ENCODE results near the gene NOL7.

Gene NOL7

DNA sequence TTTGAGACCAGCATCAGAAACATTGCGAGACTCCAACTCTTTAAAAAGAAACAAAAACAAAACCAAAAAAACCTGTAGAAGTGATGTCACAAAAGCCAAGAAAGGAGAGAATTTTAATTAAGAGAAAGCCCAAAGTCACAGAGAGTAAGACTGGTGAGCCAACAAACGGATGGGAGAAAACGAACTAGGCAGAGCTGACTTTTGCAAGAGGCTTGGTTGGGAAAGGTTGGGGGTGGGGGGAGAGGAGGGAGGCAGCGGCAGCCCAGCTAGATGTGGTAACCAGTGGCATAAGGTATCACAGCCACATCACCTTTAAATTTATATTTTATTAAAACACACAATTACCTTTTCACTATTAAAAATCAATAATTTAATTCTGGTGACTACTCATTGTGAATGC lies 23.5 kb downstream of the NOL7 start:
- in situ Hi-C loops (cut with MboI; ENCODE audit: low pct_unique_long_range_greater_than_20kb, low sequenced_read_pairs, unreplicated experiment), result no loop called here
- TF ChIP-seq, protein P1, sequence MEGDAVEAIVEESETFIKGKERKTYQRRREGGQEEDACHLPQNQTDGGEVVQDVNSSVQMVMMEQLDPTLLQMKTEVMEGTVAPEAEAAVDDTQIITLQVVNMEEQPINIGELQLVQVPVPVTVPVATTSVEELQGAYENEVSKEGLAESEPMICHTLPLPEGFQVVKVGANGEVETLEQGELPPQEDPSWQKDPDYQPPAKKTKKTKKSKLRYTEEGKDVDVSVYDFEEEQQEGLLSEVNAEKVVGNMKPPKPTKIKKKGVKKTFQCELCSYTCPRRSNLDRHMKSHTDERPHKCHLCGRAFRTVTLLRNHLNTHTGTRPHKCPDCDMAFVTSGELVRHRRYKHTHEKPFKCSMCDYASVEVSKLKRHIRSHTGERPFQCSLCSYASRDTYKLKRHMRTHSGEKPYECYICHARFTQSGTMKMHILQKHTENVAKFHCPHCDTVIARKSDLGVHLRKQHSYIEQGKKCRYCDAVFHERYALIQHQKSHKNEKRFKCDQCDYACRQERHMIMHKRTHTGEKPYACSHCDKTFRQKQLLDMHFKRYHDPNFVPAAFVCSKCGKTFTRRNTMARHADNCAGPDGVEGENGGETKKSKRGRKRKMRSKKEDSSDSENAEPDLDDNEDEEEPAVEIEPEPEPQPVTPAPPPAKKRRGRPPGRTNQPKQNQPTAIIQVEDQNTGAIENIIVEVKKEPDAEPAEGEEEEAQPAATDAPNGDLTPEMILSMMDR (IDR thresholded peaks at IDR 0.05; ENCODE audit: extremely low read depth, insufficient read depth, missing control alignments), result no peak
- no peak for DNase-seq (ENCODE audit: low spot score)

DNA sequence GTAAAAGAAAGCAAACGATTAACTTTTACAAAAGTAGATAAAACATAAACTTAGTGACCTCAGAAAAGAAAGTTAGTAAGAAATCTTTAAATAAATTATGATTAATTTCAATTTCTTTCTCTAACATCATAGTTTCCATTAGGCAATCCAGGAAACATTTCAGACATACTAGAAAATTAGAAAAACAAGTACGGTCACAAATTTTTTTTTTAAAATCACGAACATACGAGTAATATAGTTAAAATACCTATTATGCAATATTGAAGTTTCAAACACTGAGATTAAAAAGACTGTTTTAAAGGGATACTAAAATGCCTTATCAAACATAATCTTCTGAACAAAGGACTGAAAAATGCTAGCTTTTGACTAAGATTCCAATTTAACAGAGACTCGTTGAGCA lies 26.2 kb downstream of the NOL7 start:
- in situ Hi-C loops (cut with MboI; ENCODE audit: low pct_unique_long_range_greater_than_20kb, low sequenced_read_pairs, unreplicated experiment), result no loop called here
- TF ChIP-seq, protein P1 (IDR thresholded peaks at IDR 0.05; ENCODE audit: extremely low read depth, insufficient read depth, missing control alignments), result no peak
- no peak for DNase-seq (ENCODE audit: low spot score)

DNA sequence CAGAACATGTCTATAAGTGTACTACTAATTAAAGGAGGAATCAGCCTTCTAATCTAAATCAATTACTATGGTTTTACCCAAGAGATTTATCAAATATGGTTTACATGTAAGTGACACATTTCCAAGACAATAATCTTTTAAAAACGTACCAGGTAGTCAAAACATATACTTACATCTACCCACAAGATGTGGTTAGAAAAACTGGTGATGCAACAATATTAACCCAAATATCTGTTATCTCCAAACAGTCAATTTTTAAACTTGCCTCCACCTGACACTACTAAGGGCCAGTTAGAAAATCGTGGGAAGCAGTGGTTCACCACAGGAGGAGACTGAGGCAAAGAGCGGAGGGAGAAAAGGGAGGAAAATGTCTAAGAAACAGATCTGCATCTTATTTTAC lies 28.0 kb downstream of the NOL7 start:
- TF ChIP-seq, protein P1 (IDR thresholded peaks at IDR 0.05; ENCODE audit: extremely low read depth, insufficient read depth, missing control alignments), result no peak
- DNase-seq (ENCODE audit: low spot score), result no peak
- in situ Hi-C loops (cut with MboI; ENCODE audit: low pct_unique_long_range_greater_than_20kb, low sequenced_read_pairs, unreplicated experiment), result no loop called here

DNA sequence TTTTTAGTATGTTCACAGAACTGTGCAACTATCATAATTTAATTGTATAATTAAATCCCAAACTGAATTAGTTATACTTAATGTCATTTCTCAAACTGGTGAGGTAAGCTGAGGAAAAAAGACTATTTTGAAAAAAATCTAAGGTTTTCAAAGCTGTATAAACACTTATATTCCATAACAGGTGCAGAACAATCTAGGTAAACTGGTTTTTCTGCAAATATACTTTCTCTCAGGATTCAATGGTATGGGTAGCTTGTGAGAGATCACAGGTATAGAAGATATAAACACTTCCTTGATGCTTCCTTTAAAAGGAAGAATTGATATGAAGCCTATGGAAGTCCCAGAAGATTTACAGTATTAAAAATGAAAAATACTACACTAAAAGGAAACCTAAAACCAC lies 33.7 kb downstream of the NOL7 start:
- TF ChIP-seq, protein P1 (IDR thresholded peaks at IDR 0.05; ENCODE audit: extremely low read depth, insufficient read depth, missing control alignments), result no peak
- no peak for DNase-seq (ENCODE audit: low spot score)
- in situ Hi-C loops (cut with MboI; ENCODE audit: low pct_unique_long_range_greater_than_20kb, low sequenced_read_pairs, unreplicated experiment), result no loop called here

DNA sequence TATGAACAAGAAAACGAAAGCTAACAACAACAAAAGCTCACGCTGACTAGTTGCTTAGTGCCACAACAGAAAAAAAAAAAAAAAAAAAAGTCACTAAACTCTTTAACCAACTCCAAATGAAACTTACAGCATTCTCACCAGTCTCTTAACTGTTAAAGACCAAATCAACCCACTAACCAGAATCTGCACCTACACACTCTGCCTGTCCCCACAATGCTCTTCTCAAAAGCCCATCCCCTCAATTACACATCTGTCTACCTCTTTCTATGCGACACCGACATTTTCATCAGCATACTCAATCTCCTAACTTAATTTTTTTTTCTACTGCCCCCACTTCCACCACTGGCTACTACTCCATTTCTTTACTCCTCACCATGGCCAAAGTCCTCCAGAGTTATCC lies 34.3 kb downstream of the NOL7 start:
- DNase-seq (ENCODE audit: low spot score), result no peak
- TF ChIP-seq, protein P1 (IDR thresholded peaks at IDR 0.05; ENCODE audit: extremely low read depth, insufficient read depth, missing control alignments), result no peak
- in situ Hi-C loops (cut with MboI; ENCODE audit: low pct_unique_long_range_greater_than_20kb, low sequenced_read_pairs, unreplicated experiment), result no loop called here

DNA sequence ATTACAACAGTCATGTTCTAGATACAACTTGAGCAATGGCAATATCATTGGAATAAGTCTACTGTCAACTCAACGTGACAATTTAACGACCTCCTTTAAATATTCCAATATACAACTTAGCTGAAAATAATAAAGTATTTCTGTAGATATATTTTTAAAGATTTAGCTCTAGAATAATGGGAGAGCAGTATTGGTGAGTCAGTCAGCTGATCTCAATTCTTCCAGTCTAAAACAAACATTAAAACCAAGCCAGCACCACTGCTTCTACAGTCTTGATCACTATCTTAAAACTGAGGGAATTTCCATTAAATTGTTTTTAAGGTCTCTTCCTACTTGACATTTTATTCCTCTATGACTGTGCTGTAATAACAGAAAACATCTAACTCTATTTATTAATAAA lies 38.2 kb downstream of the NOL7 start:
- TF ChIP-seq, protein P1 (IDR thresholded peaks at IDR 0.05; ENCODE audit: extremely low read depth, insufficient read depth, missing control alignments), result no peak
- in situ Hi-C loops (cut with MboI; ENCODE audit: low pct_unique_long_range_greater_than_20kb, low sequenced_read_pairs, unreplicated experiment), result no loop called here
- DNase-seq (ENCODE audit: low spot score), result no peak

DNA sequence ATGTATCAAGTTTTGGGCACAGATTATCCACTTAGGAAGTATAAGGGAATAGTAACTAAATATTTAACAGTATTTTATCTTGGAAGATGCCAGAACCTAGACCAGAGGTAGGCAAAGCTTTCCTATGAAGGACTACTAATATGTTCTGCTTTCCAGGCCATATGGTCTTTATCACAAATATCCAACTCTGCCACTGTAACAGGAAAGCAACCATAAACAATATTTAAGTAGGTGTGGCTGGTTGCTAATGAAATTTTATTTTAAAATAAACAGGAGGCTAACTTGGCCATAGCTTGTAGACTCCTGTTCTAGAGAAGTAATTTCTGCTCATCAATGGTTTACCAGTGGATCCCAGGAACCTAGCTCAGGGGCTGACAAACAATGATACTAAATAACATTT lies 39.4 kb downstream of the NOL7 start:
- no peak for DNase-seq (ENCODE audit: low spot score)
- TF ChIP-seq, protein P1 (IDR thresholded peaks at IDR 0.05; ENCODE audit: extremely low read depth, insufficient read depth, missing control alignments), result no peak
- in situ Hi-C loops (cut with MboI; ENCODE audit: low pct_unique_long_range_greater_than_20kb, low sequenced_read_pairs, unreplicated experiment), result no loop called here
